GM12878 (cell line): ENCODE results near the gene PRC1.

Experiments
- BHLHE40 ChIP-seq, 2 experiments: fragments of 450-650 bp in 1 of 2; IDR thresholded peaks; 2 replicates each; pipeline ENCODE4 v1.6.1; 2011 to 2017; ENCODE audit warnings: low read depth in 2 of 2, borderline replicate concordance in 1 of 2, improper control_type of control experiment in 1 of 2, low read length in 1 of 2, mild to moderate bottlenecking in 1 of 2
- CTCF ChIP-seq, 3 experiments: IDR thresholded peaks in 2 of 3; conservative IDR thresholded peaks in 1 of 3; 2 replicates each; pipeline ENCODE4 v1.5.1; 2011; ENCODE audit warnings: low read depth in 3 of 3, low read length in 3 of 3, mild to moderate bottlenecking in 3 of 3, control low read depth in 2 of 3, moderate library complexity in 2 of 3, inconsistent platforms in 1 of 3, mixed read lengths in 1 of 3; ENCODE audit not compliant: control insufficient read depth in 2 of 3, insufficient read depth in 1 of 3; ENCODE audit errors: extremely low read depth in 1 of 3
- E2F4 ChIP-seq: IDR thresholded peaks from 2 replicates; pipeline ENCODE4 v1.6.1; 2012; ENCODE audit warnings: low read depth, low read length, improper control_type of control experiment
- HDAC2 ChIP-seq: fragments of 200-600 bp; sonication (generic); IDR thresholded peaks from 2 replicates; pipeline ENCODE4 v1.6.1; 2017
- MXI1 ChIP-seq: fragments of 150-350 bp; IDR thresholded peaks from 2 replicates; pipeline ENCODE4 v1.6.1; 2011; ENCODE audit warnings: low read depth, mild to moderate bottlenecking, inconsistent platforms, low read length, improper control_type of control experiment
- POLR2A ChIP-seq: IDR thresholded peaks from 2 replicates; pipeline ENCODE4 v1.6.1; 2011; ENCODE audit warnings: low read depth, mild to moderate bottlenecking, low read length
- SMC3 ChIP-seq: IDR thresholded peaks from 2 replicates; pipeline ENCODE4 v1.6.1; 2011; ENCODE audit warnings: low read length, improper control_type of control experiment, borderline replicate concordance
- SP1 ChIP-seq: IDR thresholded peaks from one replicate; pipeline ENCODE4 v1.6.1; 2011; ENCODE audit warnings: low read depth, low read length
- SUZ12 ChIP-seq: fragments of 200-600 bp; sonication (generic); IDR thresholded peaks from one replicate; pipeline ENCODE4 v1.6.1; 2018; ENCODE audit warnings: antibody characterized with exemption, mild to moderate bottlenecking; ENCODE audit not compliant: unreplicated experiment
- USF1 ChIP-seq: IDR thresholded peaks from 2 replicates; pipeline ENCODE4 v1.6.1; 2011; ENCODE audit warnings: borderline replicate concordance, low read depth, mild to moderate bottlenecking, moderate library complexity, mixed read lengths, low read length; ENCODE audit not compliant: insufficient read depth; ENCODE audit errors: extremely low read length
- YY1 ChIP-seq: IDR thresholded peaks from 2 replicates; pipeline ENCODE4 v1.6.1; 2011; ENCODE audit warnings: low read depth, mild to moderate bottlenecking, low read length
- ZBTB33 ChIP-seq: fragments of 450-650 bp; IDR thresholded peaks from 2 replicates; pipeline ENCODE4 v1.6.1; 2017; ENCODE audit warnings: mild to moderate bottlenecking
- TF ChIP-seq, protein P1 (sequence below): IDR thresholded peaks from 2 replicates; pipeline ENCODE4 v1.6.1; 2012; ENCODE audit warnings: low read depth, low read length, improper control_type of control experiment

DNA sequence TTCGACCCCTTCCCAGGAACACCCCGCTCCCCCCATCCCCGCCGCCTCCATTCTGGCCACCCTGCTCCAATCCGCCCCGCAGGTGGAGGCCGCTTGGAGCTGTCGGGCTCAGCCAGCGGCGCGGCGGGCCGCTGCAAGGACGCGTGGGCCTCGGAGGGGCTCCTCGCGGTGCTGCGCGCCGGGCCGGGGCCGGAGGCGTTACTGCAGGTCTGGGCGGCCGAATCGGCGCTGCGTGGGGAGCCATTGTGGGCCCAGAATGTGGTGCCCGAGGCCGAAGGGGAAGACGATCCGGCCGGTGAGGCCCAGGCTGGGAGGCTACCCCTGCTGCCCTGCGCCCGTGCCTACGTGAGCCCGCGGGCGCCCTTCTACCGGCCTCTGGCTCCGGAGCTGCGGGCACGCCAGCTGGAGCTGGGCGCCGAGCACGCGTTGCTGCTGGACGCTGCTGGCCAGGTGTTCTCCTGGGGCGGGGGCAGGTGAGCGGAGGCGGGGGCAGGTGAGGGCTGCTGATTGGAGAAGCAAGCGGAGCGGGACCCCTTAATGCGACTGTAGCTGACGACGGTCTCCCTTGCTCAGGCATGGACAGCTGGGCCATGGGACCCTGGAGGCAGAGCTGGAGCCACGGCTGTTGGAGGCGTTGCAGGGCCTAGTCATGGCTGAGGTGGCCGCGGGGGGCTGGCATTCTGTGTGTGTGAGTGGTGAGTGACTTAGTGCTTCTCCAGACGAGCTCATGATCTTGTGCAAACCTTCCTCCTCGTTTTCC, 37.1 kb downstream of the PRC1 start:
- TF ChIP-seq CTCF (IDR thresholded peaks at IDR 0.05 in 2 of 3, conservative IDR thresholded peaks at IDR 0.05 in 1 of 3; ENCODE audit: control insufficient read depth in 2 of 3, extremely low read depth in 1 of 3, insufficient read depth in 1 of 3, low read depth in 3 of 3, low read length in 3 of 3) (no peak), SP1 (no peak), POLR2A (no peak), MXI1 (no peak), SUZ12 (no peak), SMC3 (no peak), HDAC2 (no peak), USF1 (no peak), ZBTB33 (no peak), E2F4 (no peak), BHLHE40 (IDR thresholded peaks at IDR 0.05; ENCODE audit: borderline replicate concordance in 1 of 2, low read depth in 2 of 2, low read length in 1 of 2) (no peak), YY1 (no peak)
- TF ChIP-seq, protein P1, sequence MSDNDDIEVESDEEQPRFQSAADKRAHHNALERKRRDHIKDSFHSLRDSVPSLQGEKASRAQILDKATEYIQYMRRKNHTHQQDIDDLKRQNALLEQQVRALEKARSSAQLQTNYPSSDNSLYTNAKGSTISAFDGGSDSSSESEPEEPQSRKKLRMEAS: no peak
